Calu3 (cell line): ENCODE measurements around the gene LRRC45. TPM values are rescaled to one million over a fixed set of nuclear protein-coding genes. Genes with fewer than 3 reads are reported as not detected.

Source experiments
- BruUV-seq: library from RNA; stranded (reverse); fragments of 400-500 nt; replicated peaks from 2 replicates; lab custom pipeline; 2021; lab: Mats Ljungman, UMichigan
- CTCF ChIA-PET: fragments of 300-600 bp; sonication (Branson Sonifier 250); formaldehyde crosslinking; loops from one replicate; lab custom pipeline; 2022; ENCODE audit warnings: antibody characterized with exemption; lab: Charles Lee
- DNase-seq: peaks from one replicate; pipeline ENCODE4 v3.0.0; 2022
- H3K27ac Mint-ChIP-seq: one replicate; pipeline ENCODE4 v1.8.0; 2022; ENCODE audit warnings: mixed read lengths; ENCODE audit not compliant: unreplicated experiment
- H3K27me3 Mint-ChIP-seq: one replicate; pipeline ENCODE4 v1.8.0; 2022; ENCODE audit warnings: mixed read lengths; ENCODE audit not compliant: unreplicated experiment
- H3K36me3 Mint-ChIP-seq: one replicate; pipeline ENCODE4 v1.8.0; 2022; ENCODE audit warnings: mild to moderate bottlenecking, moderate library complexity, mixed read lengths; ENCODE audit not compliant: insufficient read depth, unreplicated experiment
- H3K4me1 Mint-ChIP-seq: one replicate; pipeline ENCODE4 v1.8.0; 2022; ENCODE audit warnings: mild to moderate bottlenecking, low read depth, mixed read lengths; ENCODE audit not compliant: unreplicated experiment
- H3K4me3 Mint-ChIP-seq: one replicate; pipeline ENCODE4 v1.8.0; 2022; ENCODE audit warnings: mild to moderate bottlenecking, low read depth, moderate library complexity, mixed read lengths; ENCODE audit not compliant: unreplicated experiment
- H3K9me3 Mint-ChIP-seq: one replicate; pipeline ENCODE4 v1.8.0; 2022; ENCODE audit warnings: low read depth, mixed read lengths; ENCODE audit not compliant: unreplicated experiment
- CTCF ChIP-seq: fragments of 200-600 bp; IDR thresholded peaks from one replicate; pipeline ENCODE4 v1.8.0; 2022; ENCODE audit warnings: antibody characterized with exemption; ENCODE audit not compliant: unreplicated experiment
- intact Hi-C: fragments of 100-400 bp; cut with micrococcal nuclease; formaldehyde crosslinking; loops from one replicate; pipeline ENCODE4 v1.10.0; 2022; ENCODE audit not compliant: unreplicated experiment
- total RNA-seq: library from RNA; stranded (reverse); gene quantifications from 2 replicates; pipeline ENCODE4 v1.2.3, GENCODE V29; 2022

LRRC45 gene
- total RNA-seq, 1 experiment from 2014 or later: 32.6 TPM

- no peaks in the 10 kb centered on the region for H3K27me3 Mint-ChIP-seq
- no peak for DNase-seq
- BruUV-seq: no TSS peak
- no peak overlapping the region for H3K4me3 Mint-ChIP-seq
- no peak for TF ChIP-seq CTCF
- H3K9me3 Mint-ChIP-seq: no peaks in the 10 kb centered on the region
- H3K27ac Mint-ChIP-seq: no peak overlapping the region
- no peaks in the 10 kb centered on the region for H3K4me1 Mint-ChIP-seq
- CTCF ChIA-PET: no interaction called here
- intact Hi-C loops: no loop called here
- peaks cover 20% of the 10 kb centered on the region for H3K36me3 Mint-ChIP-seq
These were observed 47.5 kb downstream of the LRRC45 start for GRCh38 chr17:82070611-82071010.

DNA sequence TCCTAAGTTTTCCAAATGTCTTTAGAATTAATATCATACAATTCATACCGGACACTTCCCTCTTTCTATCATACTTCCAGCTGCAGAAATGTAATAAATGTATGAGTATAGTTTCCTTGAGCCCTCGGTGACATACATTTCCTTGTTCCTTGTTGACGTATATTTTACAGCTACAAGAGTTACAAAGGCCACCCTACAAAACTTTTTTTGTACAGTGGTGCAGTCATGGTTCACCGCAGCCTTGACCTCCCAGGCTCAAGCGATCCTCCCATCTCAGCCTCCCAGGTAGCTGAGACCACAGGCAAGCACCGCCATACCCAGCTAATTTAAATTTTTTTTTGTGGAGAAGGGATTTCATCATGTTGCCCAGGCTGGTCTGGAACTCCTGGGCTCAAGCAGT, 49.7 kb downstream of the LRRC45 start:
- H3K9me3 Mint-ChIP-seq: no peaks in the 10 kb centered on the region
- CTCF ChIA-PET: interaction anchor here (0.7 kb wide), 1 partner anchor 33 kb away, joined by 3 read pairs; no protein-coding TSS in a partner anchor
- no peak overlapping the region for H3K4me3 Mint-ChIP-seq
- DNase-seq: no peak
- intact Hi-C loops: no loop called here
- no peak for TF ChIP-seq CTCF
- H3K36me3 Mint-ChIP-seq: peaks cover 30% of the 10 kb centered on the region
- no peak overlapping the region for H3K27ac Mint-ChIP-seq
- no peaks in the 10 kb centered on the region for H3K4me1 Mint-ChIP-seq
- BruUV-seq: no TSS peak
- H3K27me3 Mint-ChIP-seq: no peaks in the 10 kb centered on the region

GRCh38 chr17:82073446-82073845, 50.3 kb downstream of the LRRC45 start:
- intact Hi-C loops: no loop called here
- no peaks in the 10 kb centered on the region for H3K9me3 Mint-ChIP-seq
- TF ChIP-seq CTCF: no peak
- no peak overlapping the region for H3K4me3 Mint-ChIP-seq
- CTCF ChIA-PET: interaction anchor here (0.6 to 0.7 kb wide), 2 partner anchors 17 to 33 kb away, joined by 3 to 4 read pairs; no protein-coding TSS in a partner anchor
- no peaks in the 10 kb centered on the region for H3K27me3 Mint-ChIP-seq
- peaks cover 36% of the 10 kb centered on the region for H3K36me3 Mint-ChIP-seq
- H3K27ac Mint-ChIP-seq: no peak overlapping the region
- BruUV-seq: no TSS peak
- no peaks in the 10 kb centered on the region for H3K4me1 Mint-ChIP-seq
- no peak for DNase-seq

DNA sequence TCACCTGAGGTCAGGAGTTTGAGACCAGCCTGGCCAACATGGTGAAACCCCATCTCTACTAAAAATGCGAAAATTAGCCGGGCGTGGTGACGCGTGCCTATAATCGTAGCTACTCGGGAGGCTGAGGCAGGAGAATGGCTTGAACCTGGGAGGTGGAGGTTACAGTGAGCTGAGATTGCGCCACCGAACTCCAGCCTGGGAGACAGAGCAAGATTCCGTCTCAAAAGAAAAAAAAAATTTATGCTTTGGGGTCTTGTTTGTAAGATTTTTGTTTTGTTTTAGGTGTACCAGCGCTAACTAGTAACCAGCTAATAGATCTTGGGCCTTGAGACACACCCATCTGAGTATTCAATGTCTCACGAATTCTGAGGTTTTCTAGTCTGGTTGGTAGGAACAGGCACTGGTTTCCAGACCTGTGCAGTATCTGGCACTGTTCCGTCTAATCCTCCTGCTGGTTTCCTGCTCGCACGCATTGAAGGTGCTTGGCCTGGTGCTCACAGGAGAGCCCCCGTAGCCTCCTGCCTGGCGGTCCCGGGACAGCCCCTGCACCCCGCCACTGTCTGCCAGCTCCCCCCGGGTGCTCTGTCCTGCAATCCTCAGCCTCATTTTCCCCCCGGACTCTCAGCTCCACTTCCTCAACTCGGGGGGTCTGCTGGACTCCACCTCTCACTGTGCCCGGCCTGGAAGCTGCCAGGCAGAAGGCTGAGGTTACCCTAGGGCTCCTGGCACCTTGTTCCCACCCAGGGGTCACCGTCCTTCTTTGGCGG, 53.1 kb downstream of the LRRC45 start:
- CTCF ChIA-PET: no interaction called here

More for the DNA sequence above, 53.1 kb downstream of the LRRC45 start:
- no peaks in the 10 kb centered on the region for H3K9me3 Mint-ChIP-seq
- no TSS peak for BruUV-seq
- DNase-seq: no peak
- H3K27ac Mint-ChIP-seq: no peak overlapping the region
- H3K36me3 Mint-ChIP-seq: peaks cover 60% of the 10 kb centered on the region
- H3K4me3 Mint-ChIP-seq: no peak overlapping the region
- intact Hi-C loops: no loop called here
- no peak for TF ChIP-seq CTCF
- no peaks in the 10 kb centered on the region for H3K4me1 Mint-ChIP-seq
- H3K27me3 Mint-ChIP-seq: no peaks in the 10 kb centered on the region
